ENCODE data around the gene RAD51B.

DNA sequence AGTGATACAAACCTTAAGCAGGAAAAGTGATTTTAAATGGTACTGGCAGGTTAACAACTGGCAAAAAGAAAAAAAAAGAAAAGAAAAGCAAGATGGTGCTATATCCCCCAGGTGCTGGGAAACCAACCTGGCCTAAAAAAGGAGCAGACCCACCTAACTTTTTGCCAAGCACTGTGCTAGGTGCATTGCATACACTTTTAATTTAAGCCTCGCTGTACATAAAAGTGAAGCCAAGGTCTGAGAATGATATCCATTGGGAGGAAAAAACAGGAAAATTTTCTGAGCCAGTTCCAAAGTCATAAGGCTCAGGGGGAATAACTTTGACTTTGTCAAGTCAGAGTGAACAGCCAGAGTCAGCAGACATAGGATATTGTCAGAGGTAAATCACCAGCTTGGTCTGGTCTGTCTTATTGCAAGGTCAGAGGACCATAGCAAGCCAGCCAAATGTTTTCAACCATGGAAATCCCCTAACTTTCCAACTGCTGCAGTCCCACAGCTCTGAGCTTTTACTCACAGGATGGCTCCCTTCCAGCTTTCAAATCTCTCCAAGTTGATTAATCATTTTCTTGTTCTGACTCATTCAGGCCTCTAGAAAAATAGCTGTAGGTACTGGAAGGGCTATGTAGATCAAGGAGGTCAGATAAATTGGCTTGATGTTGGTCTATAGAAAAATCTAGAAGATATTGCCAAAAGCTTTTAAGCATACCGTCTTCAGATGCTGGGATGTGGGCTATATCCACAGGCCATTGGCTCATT, 412.9 kb downstream of the RAD51B start:
- TF ChIP-seq, protein P1, sequence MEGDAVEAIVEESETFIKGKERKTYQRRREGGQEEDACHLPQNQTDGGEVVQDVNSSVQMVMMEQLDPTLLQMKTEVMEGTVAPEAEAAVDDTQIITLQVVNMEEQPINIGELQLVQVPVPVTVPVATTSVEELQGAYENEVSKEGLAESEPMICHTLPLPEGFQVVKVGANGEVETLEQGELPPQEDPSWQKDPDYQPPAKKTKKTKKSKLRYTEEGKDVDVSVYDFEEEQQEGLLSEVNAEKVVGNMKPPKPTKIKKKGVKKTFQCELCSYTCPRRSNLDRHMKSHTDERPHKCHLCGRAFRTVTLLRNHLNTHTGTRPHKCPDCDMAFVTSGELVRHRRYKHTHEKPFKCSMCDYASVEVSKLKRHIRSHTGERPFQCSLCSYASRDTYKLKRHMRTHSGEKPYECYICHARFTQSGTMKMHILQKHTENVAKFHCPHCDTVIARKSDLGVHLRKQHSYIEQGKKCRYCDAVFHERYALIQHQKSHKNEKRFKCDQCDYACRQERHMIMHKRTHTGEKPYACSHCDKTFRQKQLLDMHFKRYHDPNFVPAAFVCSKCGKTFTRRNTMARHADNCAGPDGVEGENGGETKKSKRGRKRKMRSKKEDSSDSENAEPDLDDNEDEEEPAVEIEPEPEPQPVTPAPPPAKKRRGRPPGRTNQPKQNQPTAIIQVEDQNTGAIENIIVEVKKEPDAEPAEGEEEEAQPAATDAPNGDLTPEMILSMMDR (IDR thresholded peaks at IDR 0.05; ENCODE audit: low read length), result no peak
- no peak for TF ChIP-seq EZH2 (optimal IDR thresholded peaks at IDR 0.05; ENCODE audit: low read depth, low read length)
